H9 (cell line): ENCODE data around the gene VSIR. TPM values are rescaled to one million over a fixed set of nuclear protein-coding genes. Genes with fewer than 3 reads are reported as not detected.

Source experiments
- DNase-seq: peaks from one replicate; pipeline ENCODE4 v3.0.0-alpha.2; 2017
- H2AFZ ChIP-seq: one replicate; pipeline ENCODE4 v1.6.1; 2013; ENCODE audit warnings: mild to moderate bottlenecking, low read length, control low read depth, moderate library complexity
- H2AK5ac ChIP-seq: 2 replicates; pipeline ENCODE4 v1.6.1; 2013; ENCODE audit warnings: low read length, control low read depth, mixed read lengths; ENCODE audit not compliant: insufficient read length
- H2BK120ac ChIP-seq: one replicate; pipeline ENCODE4 v1.6.1; 2013; ENCODE audit warnings: low read depth, mild to moderate bottlenecking, low read length, control low read depth, inconsistent platforms; ENCODE audit not compliant: poor library complexity, severe bottlenecking
- H2BK12ac ChIP-seq: 2 replicates; pipeline ENCODE4 v1.6.1; 2013; ENCODE audit warnings: low read length, control low read depth, mixed read lengths, low read depth; ENCODE audit not compliant: insufficient read length
- H2BK15ac ChIP-seq: 2 replicates; pipeline ENCODE4 v1.6.1; 2013; ENCODE audit warnings: low read depth, low read length, control low read depth
- H2BK20ac ChIP-seq: one replicate; pipeline ENCODE4 v1.6.1; 2013; ENCODE audit warnings: low read depth, mild to moderate bottlenecking, low read length, control low read depth, inconsistent platforms; ENCODE audit not compliant: poor library complexity, severe bottlenecking
- H2BK5ac ChIP-seq: 2 replicates; pipeline ENCODE4 v1.6.1; 2013; ENCODE audit warnings: low read length, control low read depth, mixed read lengths; ENCODE audit not compliant: insufficient read length
- H3K14ac ChIP-seq: 2 replicates; pipeline ENCODE4 v1.6.1; 2013; ENCODE audit warnings: low read length, control low read depth; ENCODE audit not compliant: insufficient read depth
- H3K18ac ChIP-seq: 2 replicates; pipeline ENCODE4 v1.6.1; 2013; ENCODE audit warnings: low read depth, mild to moderate bottlenecking, mixed read lengths, low read length, control low read depth; ENCODE audit not compliant: insufficient read length
- H3K23ac ChIP-seq: 2 replicates; pipeline ENCODE4 v1.6.1; 2013; ENCODE audit warnings: low read length, control low read depth, mixed read lengths, low read depth; ENCODE audit not compliant: insufficient read length
- H3K23me2 ChIP-seq: 2 replicates; pipeline ENCODE4 v1.6.1; 2013; ENCODE audit warnings: low read depth, mild to moderate bottlenecking, mixed read lengths, low read length, control low read depth; ENCODE audit not compliant: insufficient read length, poor library complexity, severe bottlenecking
- H3K27ac ChIP-seq: 2 replicates; pipeline ENCODE4 v1.5.1; 2013; ENCODE audit warnings: low read length, control low read depth, mixed read lengths, low read depth; ENCODE audit not compliant: insufficient read length
- H3K27me3 ChIP-seq: 2 replicates; pipeline ENCODE4 v1.6.1; 2013; ENCODE audit warnings: low read length, control low read depth, inconsistent platforms; ENCODE audit not compliant: insufficient read depth
- H3K4ac ChIP-seq: 2 replicates; pipeline ENCODE4 v1.6.1; 2013; ENCODE audit warnings: low read depth, mild to moderate bottlenecking, control low read depth, inconsistent platforms, low read length, moderate library complexity
- H3K4me1 ChIP-seq: 2 replicates; pipeline ENCODE4 v1.6.1; 2013; ENCODE audit warnings: low read length, control low read depth, inconsistent platforms; ENCODE audit not compliant: insufficient read depth
- H3K4me2 ChIP-seq: 2 replicates; pipeline ENCODE4 v1.6.1; 2013; ENCODE audit warnings: low read length, control low read depth, mixed read lengths; ENCODE audit not compliant: insufficient read length, insufficient read depth
- H3K56ac ChIP-seq: 2 replicates; pipeline ENCODE4 v1.6.1; 2013; ENCODE audit warnings: low read depth, mild to moderate bottlenecking, mixed read lengths, low read length, control low read depth; ENCODE audit not compliant: insufficient read length
- H3K79me1 ChIP-seq: 2 replicates; pipeline ENCODE4 v1.6.1; 2013; ENCODE audit warnings: low read depth, mild to moderate bottlenecking, moderate library complexity, low read length, control low read depth, inconsistent platforms; ENCODE audit not compliant: insufficient read depth, poor library complexity, severe bottlenecking
- H3K79me2 ChIP-seq: 2 replicates; pipeline ENCODE4 v1.6.1; 2013; ENCODE audit warnings: low read length, control low read depth, inconsistent platforms; ENCODE audit not compliant: insufficient read depth
- H3K9ac ChIP-seq: 2 replicates; pipeline ENCODE4 v1.6.1; 2013; ENCODE audit warnings: low read length, control low read depth, mixed read lengths; ENCODE audit not compliant: insufficient read length; ENCODE audit errors: extremely low read depth
- H3K9me3 ChIP-seq: one replicate; pipeline ENCODE4 v1.6.1; 2013; ENCODE audit warnings: low read depth, low read length, inconsistent platforms; ENCODE audit not compliant: control insufficient read depth
- H3T11ph ChIP-seq: one replicate; pipeline ENCODE4 v1.6.1; 2013; ENCODE audit warnings: mild to moderate bottlenecking, low read length, control low read depth, inconsistent platforms
- H4K20me1 ChIP-seq: one replicate; pipeline ENCODE4 v1.6.1; 2013; ENCODE audit not compliant: control insufficient read depth, insufficient read length, insufficient read depth
- H4K5ac ChIP-seq: 2 replicates; pipeline ENCODE4 v1.6.1; 2013; ENCODE audit warnings: low read depth, mild to moderate bottlenecking, mixed read lengths, low read length, control low read depth; ENCODE audit not compliant: insufficient read length
- H4K8ac ChIP-seq: replicated peaks from 2 replicates; pipeline ENCODE4 v1.6.1; 2013; ENCODE audit warnings: low read length, control low read depth, mixed read lengths, low read depth; ENCODE audit not compliant: insufficient read length
- H4K91ac ChIP-seq: 2 replicates; pipeline ENCODE4 v1.6.1; 2013; ENCODE audit warnings: low read depth, mild to moderate bottlenecking, moderate library complexity, mixed read lengths, low read length, control low read depth; ENCODE audit not compliant: insufficient read length
- H3K27ac Mint-ChIP-seq, 3 experiments: 2 replicates in 2 of 3; 3 replicates in 1 of 3; pipeline ENCODE4 v1.8.0; 2020 to 2021; ENCODE audit warnings: mixed read lengths in 3 of 3, mild to moderate bottlenecking in 1 of 3, moderate library complexity in 1 of 3
- H3K27me3 Mint-ChIP-seq: 2 replicates; pipeline ENCODE4 v1.8.0; 2021; ENCODE audit warnings: low read depth, mild to moderate bottlenecking, moderate library complexity, mixed read lengths
- H3K36me3 Mint-ChIP-seq, 3 experiments: 2 replicates in 2 of 3; 3 replicates in 1 of 3; pipeline ENCODE4 v1.8.0; 2020 to 2021; ENCODE audit warnings: low read depth in 3 of 3, mixed read lengths in 3 of 3; ENCODE audit not compliant: insufficient read depth in 1 of 3
- H3K4me1 Mint-ChIP-seq, 2 experiments: 2 replicates each; pipeline ENCODE4 v1.8.0; 2020; ENCODE audit warnings: mixed read lengths in 2 of 2
- H3K4me3 Mint-ChIP-seq, 2 experiments: 2 replicates in 1 of 2; 3 replicates in 1 of 2; pipeline ENCODE4 v1.8.0; 2020 to 2021; ENCODE audit warnings: mild to moderate bottlenecking in 2 of 2, mixed read lengths in 2 of 2, moderate library complexity in 1 of 2
- H3K9me3 Mint-ChIP-seq, 2 experiments: 2 replicates in 1 of 2; 3 replicates in 1 of 2; pipeline ENCODE4 v1.8.0; 2020; ENCODE audit warnings: mild to moderate bottlenecking in 2 of 2, mixed read lengths in 2 of 2, moderate library complexity in 1 of 2
- WGBS: extraction: QIAGEN DNeasy Blood & Tissue Kit; methylation state at CpG from one replicate; pipeline ENCODE4 v1.1.7; 2013; ENCODE audit warnings: missing lambda C conversion rate, low lambda C conversion rate, mixed read lengths; ENCODE audit not compliant: insufficient read length; ENCODE audit errors: extremely low coverage; 5-methylcytosine and 5-hydroxymethylcytosine counted together
- total RNA-seq: library from RNA; stranded (reverse); gene quantifications from 2 replicates; pipeline ENCODE4 v1.2.1, GENCODE V29; 2021
- TF ChIP-seq, protein P1 (sequence below): fragments of 200-600 bp; sonication (generic); conservative IDR thresholded peaks from 3 replicates; pipeline ENCODE4 v1.8.0; 2021; ENCODE audit warnings: antibody characterized with exemption, mild to moderate bottlenecking

Gene VSIR
- total RNA-seq, 1 experiment from 2014 or later = 0.11 TPM

DNA sequence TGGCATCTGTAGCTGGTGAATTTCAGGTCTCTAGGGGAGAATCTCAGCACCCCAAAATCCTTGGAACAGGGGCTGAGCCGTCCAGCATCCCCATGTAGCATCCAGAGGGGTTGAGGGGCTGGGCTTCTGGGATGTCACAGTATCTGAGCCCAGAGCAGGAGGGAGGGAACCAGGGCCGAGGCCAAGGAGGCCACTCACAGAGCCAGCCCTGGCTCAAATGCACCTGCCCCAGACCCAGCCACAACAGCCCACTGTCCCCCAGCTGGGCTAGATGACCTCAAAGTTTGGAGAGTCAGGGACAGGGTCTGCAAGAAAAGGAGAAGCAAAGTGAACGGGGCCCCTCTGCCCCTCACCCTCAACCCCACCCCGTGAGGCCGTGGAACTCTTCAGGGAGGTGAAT is 22.3 kb downstream of the VSIR start:
- Histone ChIP-seq H4K5ac (no peak overlapping the region), H3K27ac (no peak overlapping the region), H3K27me3 (no peaks in the 10 kb centered on the region), H2AK5ac (no peak overlapping the region), H3K14ac (no peak overlapping the region), H2AFZ (no peak overlapping the region), H3K23ac (no peak overlapping the region), H3K4ac (no peak overlapping the region), H2BK15ac (no peak overlapping the region), H2BK5ac (no peak overlapping the region), H2BK120ac (no peak overlapping the region), H3K23me2 (no peaks in the 10 kb centered on the region), H3K9me3 (no peaks in the 10 kb centered on the region), H2BK20ac (no peak overlapping the region), H3K4me1 (no peaks in the 10 kb centered on the region), H3K18ac (no peak overlapping the region), H3K79me1 (no peaks in the 10 kb centered on the region), H3T11ph (no peak overlapping the region), H3K56ac (no peak overlapping the region), H3K9ac (no peak overlapping the region), H4K8ac (no peak overlapping the region), H2BK12ac (no peak overlapping the region), H3K4me2 (no peak overlapping the region), H3K79me2 (no peaks in the 10 kb centered on the region), H4K20me1 (no peaks in the 10 kb centered on the region), H4K91ac (no peak overlapping the region)
- Mint-ChIP-seq H3K4me3 (no peak overlapping the region), H3K9me3 (no peaks in the 10 kb centered on the region; a peak in 2 of 5 replicates), H3K27me3 (peaks cover 2% of the 10 kb centered on the region), H3K27ac (no peak overlapping the region), H3K4me1 (peaks cover 15 to 43% of the 10 kb centered on the region in 2 experiments), H3K36me3 (no peaks in the 10 kb centered on the region)
- TF ChIP-seq, protein P1, sequence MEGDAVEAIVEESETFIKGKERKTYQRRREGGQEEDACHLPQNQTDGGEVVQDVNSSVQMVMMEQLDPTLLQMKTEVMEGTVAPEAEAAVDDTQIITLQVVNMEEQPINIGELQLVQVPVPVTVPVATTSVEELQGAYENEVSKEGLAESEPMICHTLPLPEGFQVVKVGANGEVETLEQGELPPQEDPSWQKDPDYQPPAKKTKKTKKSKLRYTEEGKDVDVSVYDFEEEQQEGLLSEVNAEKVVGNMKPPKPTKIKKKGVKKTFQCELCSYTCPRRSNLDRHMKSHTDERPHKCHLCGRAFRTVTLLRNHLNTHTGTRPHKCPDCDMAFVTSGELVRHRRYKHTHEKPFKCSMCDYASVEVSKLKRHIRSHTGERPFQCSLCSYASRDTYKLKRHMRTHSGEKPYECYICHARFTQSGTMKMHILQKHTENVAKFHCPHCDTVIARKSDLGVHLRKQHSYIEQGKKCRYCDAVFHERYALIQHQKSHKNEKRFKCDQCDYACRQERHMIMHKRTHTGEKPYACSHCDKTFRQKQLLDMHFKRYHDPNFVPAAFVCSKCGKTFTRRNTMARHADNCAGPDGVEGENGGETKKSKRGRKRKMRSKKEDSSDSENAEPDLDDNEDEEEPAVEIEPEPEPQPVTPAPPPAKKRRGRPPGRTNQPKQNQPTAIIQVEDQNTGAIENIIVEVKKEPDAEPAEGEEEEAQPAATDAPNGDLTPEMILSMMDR = no peak
- no peak for DNase-seq
- WGBS = no CpG with 5 or more reads among the region's 5 CpGs
